GM13976 (cell line): Measurements from ENCODE around the gene CRB1.

Experiments
- DNase-seq: peaks from one replicate; pipeline ENCODE4 v3.0.0; 2012; ENCODE audit warnings: low spot score
- in situ Hi-C: fragments of 300-500 bp; cut with MboI; formaldehyde crosslinking; loops from one replicate; pipeline ENCODE4 v1.12.0; 2022; ENCODE audit warnings: low sequenced_read_pairs, mixed read lengths, inconsistent platforms; ENCODE audit not compliant: unreplicated experiment
- TF ChIP-seq, protein P1 (sequence below): IDR thresholded peaks from 2 replicates; pipeline ENCODE4 v1.5.1; 2012; ENCODE audit warnings: borderline replicate concordance, mild to moderate bottlenecking; ENCODE audit not compliant: insufficient read depth; ENCODE audit errors: extremely low read depth, missing control alignments, control extremely low read depth

CRB1 gene

DNA sequence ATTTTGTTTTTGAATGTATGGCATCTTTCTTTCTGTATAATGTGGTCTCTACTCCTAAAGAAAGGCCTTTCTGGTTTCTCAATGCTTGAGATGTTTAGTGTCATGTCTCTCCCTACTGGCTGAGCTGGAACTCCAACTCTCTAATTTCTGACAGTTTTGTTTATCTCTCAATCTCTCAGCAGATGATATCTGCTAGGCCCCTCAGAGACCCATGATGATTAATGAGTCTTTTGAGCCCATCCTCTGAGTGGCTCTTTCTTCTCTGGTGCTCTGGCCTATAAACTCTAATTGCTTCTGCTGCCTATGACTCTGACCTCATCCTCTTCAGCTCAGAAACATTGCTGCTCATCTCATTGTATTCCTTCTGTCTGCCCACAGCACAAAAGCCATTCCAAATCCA, 46.6 kb downstream of the CRB1 start:
- TF ChIP-seq, protein P1, sequence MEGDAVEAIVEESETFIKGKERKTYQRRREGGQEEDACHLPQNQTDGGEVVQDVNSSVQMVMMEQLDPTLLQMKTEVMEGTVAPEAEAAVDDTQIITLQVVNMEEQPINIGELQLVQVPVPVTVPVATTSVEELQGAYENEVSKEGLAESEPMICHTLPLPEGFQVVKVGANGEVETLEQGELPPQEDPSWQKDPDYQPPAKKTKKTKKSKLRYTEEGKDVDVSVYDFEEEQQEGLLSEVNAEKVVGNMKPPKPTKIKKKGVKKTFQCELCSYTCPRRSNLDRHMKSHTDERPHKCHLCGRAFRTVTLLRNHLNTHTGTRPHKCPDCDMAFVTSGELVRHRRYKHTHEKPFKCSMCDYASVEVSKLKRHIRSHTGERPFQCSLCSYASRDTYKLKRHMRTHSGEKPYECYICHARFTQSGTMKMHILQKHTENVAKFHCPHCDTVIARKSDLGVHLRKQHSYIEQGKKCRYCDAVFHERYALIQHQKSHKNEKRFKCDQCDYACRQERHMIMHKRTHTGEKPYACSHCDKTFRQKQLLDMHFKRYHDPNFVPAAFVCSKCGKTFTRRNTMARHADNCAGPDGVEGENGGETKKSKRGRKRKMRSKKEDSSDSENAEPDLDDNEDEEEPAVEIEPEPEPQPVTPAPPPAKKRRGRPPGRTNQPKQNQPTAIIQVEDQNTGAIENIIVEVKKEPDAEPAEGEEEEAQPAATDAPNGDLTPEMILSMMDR, result no peak
- in situ Hi-C loops, result no loop called here
- DNase-seq, result no peak

GRCh38 chr1:197319631-197320030, 51.6 kb downstream of the CRB1 start:
- in situ Hi-C loops, result no loop called here
- TF ChIP-seq, protein P1, result no peak
- DNase-seq, result no peak

DNA sequence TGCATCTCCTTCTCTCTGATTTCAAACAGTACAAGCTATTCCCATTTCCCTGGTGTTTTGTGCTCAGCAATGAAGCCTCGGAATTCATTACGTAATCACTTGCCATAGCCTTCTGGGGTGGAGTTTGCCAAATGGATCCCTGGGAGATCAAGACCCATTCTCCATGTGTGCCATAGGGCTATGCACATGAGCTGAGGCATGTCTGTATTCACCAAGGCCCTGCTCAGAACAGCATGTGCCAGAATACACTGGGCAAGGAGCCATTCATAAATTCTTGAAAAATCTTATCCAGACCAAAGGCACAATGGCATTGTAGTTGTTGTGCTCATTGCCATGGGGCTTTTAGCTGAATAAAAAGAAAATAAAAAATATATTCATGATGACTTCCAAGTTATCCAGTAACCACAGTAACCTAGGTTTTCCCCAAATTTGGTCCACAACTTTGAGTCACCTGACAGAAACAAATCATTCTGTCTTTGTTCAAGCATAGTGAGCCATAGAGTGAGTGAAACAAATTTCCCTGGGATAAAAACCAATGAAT, 53.0 kb downstream of the CRB1 start:
- no peak for DNase-seq
- TF ChIP-seq, protein P1, result no peak
- in situ Hi-C loops, result no loop called here

GRCh38 chr1:197321811-197322210, 53.8 kb downstream of the CRB1 start:
- in situ Hi-C loops, result no loop called here
- no peak for DNase-seq
- TF ChIP-seq, protein P1, result no peak

DNA sequence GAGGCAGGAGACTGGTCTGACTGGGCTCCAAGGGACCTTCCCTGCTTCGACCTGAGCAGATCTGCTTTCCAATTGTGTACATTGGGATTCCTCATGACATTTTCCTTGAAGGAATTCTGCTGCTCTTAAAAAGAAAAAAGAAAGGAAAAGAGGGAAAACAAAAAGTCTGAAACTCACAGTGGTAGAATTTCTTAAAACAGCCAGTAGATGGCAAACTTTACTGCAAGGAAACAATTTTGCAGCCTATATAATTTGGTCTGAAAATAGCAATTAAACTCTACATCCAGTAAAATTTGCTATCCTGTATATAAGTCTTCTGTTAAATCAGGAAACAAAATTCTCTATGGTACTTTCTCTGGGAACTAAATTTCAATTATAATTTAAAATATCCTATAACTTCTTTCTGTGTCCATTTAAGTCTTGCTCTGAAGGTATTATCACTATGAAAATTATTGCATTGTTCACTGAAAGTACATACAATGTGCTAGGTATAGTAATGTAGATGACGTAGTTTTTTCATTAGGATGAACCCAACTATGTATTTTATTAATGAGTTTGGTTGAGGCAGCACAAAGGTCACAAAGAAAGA, 59.8 kb downstream of the CRB1 start:
- no peak for DNase-seq
- TF ChIP-seq, protein P1, result no peak
- in situ Hi-C loops, result no loop called here

DNA sequence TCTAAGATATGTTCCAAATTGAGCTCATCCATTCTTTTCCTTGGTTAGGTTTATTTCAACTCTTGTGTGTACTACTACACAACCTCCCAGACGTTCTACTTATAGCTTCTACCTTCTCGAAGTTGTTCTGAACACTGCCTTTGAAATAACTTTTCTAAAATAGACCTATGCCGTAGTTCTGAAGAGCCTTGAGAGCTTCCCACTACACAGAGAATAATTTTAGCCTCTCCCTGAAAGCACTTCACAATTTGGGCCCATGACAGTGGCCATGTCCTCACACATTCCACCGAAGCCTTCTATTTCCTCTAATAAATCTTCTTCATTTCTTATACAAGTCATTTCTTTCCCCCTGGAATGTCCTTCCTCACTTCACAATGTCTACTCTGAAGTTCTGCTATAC, 62.2 kb downstream of the CRB1 start:
- DNase-seq, result no peak
- TF ChIP-seq, protein P1, result no peak
- in situ Hi-C loops, result no loop called here

GRCh38 chr1:197331565-197331964, 63.5 kb downstream of the CRB1 start:
- no peak for DNase-seq
- TF ChIP-seq, protein P1, result no peak
- in situ Hi-C loops, result no loop called here
